Medulla oblongata (tissue), 1 donor: Measurements from ENCODE around the gene SMIM45.
A peak's percentile ranks its signal among the peaks of the same experiment; 100 is the strongest.

Source experiments
- DNase-seq: peaks from one replicate; pipeline ENCODE4 v3.0.0-alpha.2; 2015; ENCODE audit errors: extremely low spot score

Gene SMIM45

GRCh38 chr22:41915786-41916493 is 36.0 kb upstream of the SMIM45 start:
- no peak for DNase-seq

- DNase-seq: no peak
Measured at GRCh38 chr22:41916745-41917358, 35.1 kb upstream of the SMIM45 start.

- no peak for DNase-seq
Measured at GRCh38 chr22:41917375-41917902, 34.5 kb upstream of the SMIM45 start.

- DNase-seq: peak; percentile 64
Measured at GRCh38 chr22:41917903-41918791, 33.8 kb upstream of the SMIM45 start.

GRCh38 chr22:41919357-41920224 is 32.4 kb upstream of the SMIM45 start:
- DNase-seq: peak; percentile 57

GRCh38 chr22:41920271-41920976 is 31.5 kb upstream of the SMIM45 start:
- DNase-seq: peak; percentile 55

- DNase-seq: no peak
Measured at GRCh38 chr22:41922328-41922727, 29.6 kb upstream of the SMIM45 start.

- no peak for DNase-seq
Measured at GRCh38 chr22:41922940-41923594, 28.9 kb upstream of the SMIM45 start.

- no peak for DNase-seq
Measured at GRCh38 chr22:41923595-41924276, 28.2 kb upstream of the SMIM45 start.

GRCh38 chr22:41925783-41926460 is 26.0 kb upstream of the SMIM45 start:
- peak; percentile 58 for DNase-seq

GRCh38 chr22:41927813-41928212 is 24.1 kb upstream of the SMIM45 start:
- no peak for DNase-seq

GRCh38 chr22:41928593-41929417 is 23.1 kb upstream of the SMIM45 start:
- DNase-seq: no peak

GRCh38 chr22:41929418-41929810 is 22.5 kb upstream of the SMIM45 start:
- no peak for DNase-seq

GRCh38 chr22:41931701-41932269 is 20.2 kb upstream of the SMIM45 start:
- DNase-seq: no peak

- no peak for DNase-seq
Measured at GRCh38 chr22:41932353-41932752, 19.6 kb upstream of the SMIM45 start.

GRCh38 chr22:41933411-41934177 is 18.4 kb upstream of the SMIM45 start:
- DNase-seq: no peak
